AG04449 (cell line): ENCODE results near the gene KBTBD6.

Experiments
- CTCF ChIA-PET: fragments of 350-600 bp; formaldehyde crosslinking; extraction: SDS; loops from one replicate; lab custom pipeline; 2021; ENCODE audit warnings: antibody characterized with exemption; lab: Yijun Ruan, JAX
- POLR2A ChIA-PET: fragments of 400-600, 350-600 bp; formaldehyde crosslinking; extraction: SDS; loops from one replicate; lab custom pipeline; 2020; ENCODE audit warnings: antibody characterized with exemption, inconsistent platforms; lab: Yijun Ruan, JAX
- DNase-seq: peaks from one replicate; pipeline ENCODE4 v3.0.0-alpha.2; 2010; ENCODE audit warnings: low read depth, low spot score
- H3K4me3 ChIP-seq: 2 replicates; pipeline ENCODE4 v1.5.1; 2011; ENCODE audit warnings: low read depth, mild to moderate bottlenecking, control low read depth, low read length
- CTCF ChIP-seq: IDR thresholded peaks from one replicate; pipeline ENCODE4 v1.5.1; 2011; ENCODE audit warnings: mild to moderate bottlenecking, moderate library complexity, low read length, control low read depth, inconsistent platforms; ENCODE audit not compliant: insufficient read depth; ENCODE audit errors: missing control alignments

Gene KBTBD6

GRCh38 chr13:41162151-41162550, 29.5 kb upstream of the KBTBD6 start:
- ChIA-PET POLR2A (no interaction called here), CTCF (interaction anchor here (1.3 kb wide), 1 partner anchor 9 kb away, joined by 4 read pairs; no protein-coding TSS in a partner anchor)
- DNase-seq: no peak
- H3K4me3 ChIP-seq: no peak overlapping the region
- TF ChIP-seq CTCF: no peak

DNA sequence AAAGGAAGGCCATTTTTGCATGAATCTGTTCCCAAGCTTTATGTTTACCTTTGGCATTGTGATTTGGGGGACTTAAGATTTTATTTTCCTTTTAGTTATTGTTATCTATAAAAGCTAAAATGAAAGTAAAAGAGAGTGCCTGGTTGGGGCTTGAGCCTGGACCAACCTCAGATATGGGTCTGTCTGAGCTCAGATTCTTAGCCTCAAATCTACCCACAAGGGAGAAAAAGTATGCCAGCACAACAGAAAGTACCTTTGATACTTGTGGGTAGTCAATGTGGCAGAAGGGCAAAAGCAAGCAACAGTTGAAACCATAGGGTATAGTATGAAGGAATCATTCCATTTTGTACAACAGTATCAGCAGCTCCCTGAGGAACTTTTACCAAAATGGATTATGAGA, 26.6 kb upstream of the KBTBD6 start:
- no peak for TF ChIP-seq CTCF
- ChIA-PET CTCF (interaction anchor here (0.8 kb wide), 1 partner anchor 13 kb away, joined by 3 read pairs; no protein-coding TSS in a partner anchor), POLR2A (no interaction called here)
- H3K4me3 ChIP-seq: no peak overlapping the region
- no peak for DNase-seq

DNA sequence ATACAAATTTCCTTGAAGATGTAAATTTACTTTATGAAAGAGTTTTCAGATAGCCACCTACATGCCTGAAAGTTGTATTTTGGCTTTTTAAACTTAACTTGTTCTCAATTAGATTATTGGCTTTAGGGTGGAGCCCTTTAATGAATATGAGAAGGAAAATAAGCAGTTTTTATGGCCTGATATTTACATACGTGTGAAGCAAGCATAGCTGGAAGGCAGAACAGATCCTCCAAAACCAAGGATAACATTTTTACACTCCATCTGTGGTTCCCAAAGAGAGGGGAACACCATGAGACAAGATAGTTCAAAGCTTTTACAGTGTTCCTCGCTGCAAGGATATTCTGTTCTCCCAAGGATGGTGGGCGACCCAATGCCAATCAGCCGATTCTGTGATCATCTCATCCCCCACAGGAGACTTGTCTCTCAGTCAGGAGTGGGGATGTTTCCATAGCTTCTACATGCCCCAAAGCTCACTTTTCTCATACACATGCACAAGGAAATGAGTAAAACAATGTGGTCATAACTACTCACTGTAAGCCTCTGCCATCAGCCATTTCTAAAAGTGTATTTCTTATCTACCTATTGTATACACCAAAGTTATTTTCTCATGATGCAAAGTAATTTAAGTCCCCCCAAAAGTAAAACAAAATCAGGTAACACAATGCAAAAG, 24.6 kb upstream of the KBTBD6 start:
- ChIA-PET CTCF (interaction anchor here (1.4 kb wide), 1 partner anchor 96 kb away, joined by 4 read pairs; the partner anchor contains the start of gene WBP4), POLR2A (no interaction called here)
- no peak for DNase-seq
- no peak for TF ChIP-seq CTCF
- H3K4me3 ChIP-seq: no peak overlapping the region

- ChIA-PET CTCF (interaction anchor here (1.4 kb wide), 1 partner anchor 96 kb away, joined by 4 read pairs; the partner anchor contains the start of gene WBP4), POLR2A (no interaction called here)
- TF ChIP-seq CTCF: no peak
- H3K4me3 ChIP-seq: no peak overlapping the region
- no peak for DNase-seq
Observed at GRCh38 chr13:41156620-41157019, 24.0 kb upstream of the KBTBD6 start.

DNA sequence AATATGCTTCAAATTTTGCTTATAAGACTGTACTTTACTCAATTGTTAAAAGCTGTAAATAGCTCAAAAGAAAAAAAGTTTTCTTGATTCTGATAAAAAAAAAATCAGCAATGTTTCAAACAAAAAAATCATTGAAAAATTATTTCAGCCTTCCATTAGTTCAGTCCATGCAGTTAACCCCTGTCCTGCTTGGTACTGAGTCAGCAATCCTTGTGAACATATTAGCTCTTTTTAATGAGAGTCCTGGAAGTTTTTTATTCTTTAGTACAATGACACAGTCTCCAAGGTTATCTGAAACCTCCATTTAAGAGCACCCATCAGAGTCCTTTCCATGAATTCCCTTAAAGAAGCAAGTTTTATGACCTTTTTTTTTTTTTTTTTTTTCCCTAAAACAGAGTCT, 21.4 kb upstream of the KBTBD6 start:
- no peak overlapping the region for H3K4me3 ChIP-seq
- TF ChIP-seq CTCF: no peak
- no peak for DNase-seq
- CTCF ChIA-PET: no interaction called here
- POLR2A ChIA-PET: no interaction called here

DNA sequence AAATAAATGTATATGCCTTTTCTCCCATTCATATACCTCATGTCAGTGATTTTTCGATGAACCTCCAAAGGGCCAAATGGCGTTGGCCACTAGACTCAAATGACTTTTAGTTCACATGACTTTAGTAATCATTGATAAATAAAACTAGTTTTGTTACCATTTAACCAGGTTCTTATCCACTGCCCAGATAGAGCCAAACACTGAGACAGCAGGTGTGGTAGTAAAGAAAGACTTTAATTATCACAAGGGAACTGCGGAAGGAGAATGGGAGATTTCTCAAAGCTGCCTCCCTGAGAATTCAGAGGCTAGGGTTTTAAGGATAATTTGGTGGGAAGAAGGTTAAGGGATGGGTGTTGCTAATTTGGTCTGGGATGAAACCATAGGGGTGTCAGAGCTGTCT, 19.4 kb upstream of the KBTBD6 start:
- H3K4me3 ChIP-seq: no peak overlapping the region
- no peak for TF ChIP-seq CTCF
- POLR2A ChIA-PET: no interaction called here
- no peak for DNase-seq
- CTCF ChIA-PET: no interaction called here
